ENCODE results near the gene TTLL5. TPM values are rescaled to one million over a fixed set of nuclear protein-coding genes. Genes with fewer than 3 reads are reported as not detected.

The TTLL5 gene
- total and polyA plus RNA-seq, 2 of the 13 experiments (the other 11 are each of a cell fraction or from before 2014, with no cell fraction given) = 11.8 to 18.8 TPM

- no peak for TF ChIP-seq GABPB1 (CRISPR knock-in tag; IDR thresholded peaks at IDR 0.05)
- no peak for TF ChIP-seq HINFP (CRISPR knock-in tag; IDR thresholded peaks at IDR 0.05; ENCODE audit: low read depth)
- peak; percentile 53; the same call in 1 of the 2 replicates for TF ChIP-seq ZNF501 (CRISPR knock-in tag; IDR thresholded peaks at IDR 0.05)
- no peak for TF ChIP-seq LCORL (IDR thresholded peaks at IDR 0.05)
- TF ChIP-seq LCORL (CRISPR knock-in tag; IDR thresholded peaks at IDR 0.05) = peak; percentile 33; the same call in 1 of the 2 replicates
- no peak for TF ChIP-seq MBD4 (IDR thresholded peaks at IDR 0.05; ENCODE audit: borderline replicate concordance, low read length)
- TF ChIP-seq ZNF605 (CRISPR knock-in tag; IDR thresholded peaks at IDR 0.05) = peak; percentile 55; the same call in 1 of the 2 replicates
- no peak for TF ChIP-seq YEATS4 (CRISPR knock-in tag; IDR thresholded peaks at IDR 0.05; ENCODE audit: borderline replicate concordance)
- TF ChIP-seq TIGD3 (CRISPR knock-in tag; IDR thresholded peaks at IDR 0.05; ENCODE audit: borderline replicate concordance) = no peak
- TF ChIP-seq GPBP1L1 (CRISPR knock-in tag; IDR thresholded peaks at IDR 0.05) = no peak
- TF ChIP-seq HOXA3 (CRISPR knock-in tag; IDR thresholded peaks at IDR 0.05) = peak; percentile 38; the same call in 1 of the 2 replicates
- TF ChIP-seq SETDB1 (CRISPR knock-in tag; IDR thresholded peaks at IDR 0.05; ENCODE audit: borderline replicate concordance) = no peak
- no peak for TF ChIP-seq ZBTB44 (CRISPR knock-in tag; IDR thresholded peaks at IDR 0.05)
- no peak for TF ChIP-seq KAT7 (CRISPR knock-in tag; IDR thresholded peaks at IDR 0.05; ENCODE audit: borderline replicate concordance)
- TF ChIP-seq TCF7L2 (IDR thresholded peaks at IDR 0.05; ENCODE audit: low read depth, low read length) = no peak
- TF ChIP-seq ZNF382 (CRISPR knock-in tag; IDR thresholded peaks at IDR 0.05; ENCODE audit: borderline replicate concordance) = no peak
- no peak for TF ChIP-seq KAT2B (IDR thresholded peaks at IDR 0.05; ENCODE audit: borderline replicate concordance, low read depth, low read length)
- no peak for TF ChIP-seq NRL (CRISPR knock-in tag; IDR thresholded peaks at IDR 0.05; ENCODE audit: borderline replicate concordance)
- TF ChIP-seq BATF2 (CRISPR knock-in tag; IDR thresholded peaks at IDR 0.05) = no peak
- TF ChIP-seq ZNF430 (CRISPR knock-in tag; IDR thresholded peaks at IDR 0.05) = no peak
- TF ChIP-seq ZNF281 (CRISPR knock-in tag; IDR thresholded peaks at IDR 0.05; ENCODE audit: borderline replicate concordance) = no peak
- no peak for TF ChIP-seq ZNF550 (CRISPR knock-in tag; IDR thresholded peaks at IDR 0.05; ENCODE audit: borderline replicate concordance)
Observed at GRCh38 chr14:75711796-75712211, 50.8 kb downstream of the TTLL5 start (continued).
